ENCODE data around the gene C1orf87. TPM values are rescaled to one million over a fixed set of nuclear protein-coding genes. Genes with fewer than 3 reads are reported as not detected.
A peak's percentile ranks its signal among the peaks of the same experiment; 100 is the strongest.

C1orf87 gene
- total RNA-seq, 2 experiments from 2014 or later, result not detected

GRCh38 chr1:60088620-60089155 lies 15.1 kb upstream of the C1orf87 start:
- POLR2A ChIA-PET, result no interaction called here
- no peak overlapping the region for H3K27ac Mint-ChIP-seq
- ATAC-seq (ENCODE audit: low read depth) (no peak), DNase-seq (no peak)
- H3K36me3 Mint-ChIP-seq, result no peaks in the 10 kb centered on the region
- H3K27me3 Mint-ChIP-seq, result peaks cover 2% of the 10 kb centered on the region
- H3K4me1 Mint-ChIP-seq, result no peaks in the 10 kb centered on the region
- no peak overlapping the region for H3K4me3 Mint-ChIP-seq
- no peaks in the 10 kb centered on the region for H3K9me3 Mint-ChIP-seq

- no peak overlapping the region for H3K4me3 Mint-ChIP-seq
- no peaks in the 10 kb centered on the region for H3K4me1 Mint-ChIP-seq
- DNase-seq, result no peak
- no peak for ATAC-seq (ENCODE audit: low read depth)
- peaks cover 2% of the 10 kb centered on the region for H3K27me3 Mint-ChIP-seq
- no peaks in the 10 kb centered on the region for H3K9me3 Mint-ChIP-seq
- no peaks in the 10 kb centered on the region for H3K36me3 Mint-ChIP-seq
- POLR2A ChIA-PET, result no interaction called here
- H3K27ac Mint-ChIP-seq, result no peak overlapping the region
Observed at GRCh38 chr1:60087681-60088080, 14.1 kb upstream of the C1orf87 start.

GRCh38 chr1:60078182-60078581 lies 4.6 kb upstream of the C1orf87 start:
- Mint-ChIP-seq H3K27ac (no peak overlapping the region), H3K4me1 (no peaks in the 10 kb centered on the region), H3K27me3 (peaks cover 10% of the 10 kb centered on the region), H3K9me3 (no peaks in the 10 kb centered on the region), H3K4me3 (no peak overlapping the region), H3K36me3 (no peaks in the 10 kb centered on the region)
- POLR2A ChIA-PET, result no interaction called here
- DNase-seq (no peak), ATAC-seq (ENCODE audit: low read depth) (no peak)

GRCh38 chr1:60071296-60071695 lies 2.3 kb downstream of the C1orf87 start:
- no peak overlapping the region for H3K27ac Mint-ChIP-seq
- peaks cover 28% of the 10 kb centered on the region for H3K27me3 Mint-ChIP-seq
- ATAC-seq (ENCODE audit: low read depth), result no peak
- H3K4me1 Mint-ChIP-seq, result no peaks in the 10 kb centered on the region
- no peak for DNase-seq
- H3K4me3 Mint-ChIP-seq, result no peak overlapping the region
- POLR2A ChIA-PET, result no interaction called here
- H3K36me3 Mint-ChIP-seq, result no peaks in the 10 kb centered on the region
- peaks cover 1% of the 10 kb centered on the region for H3K9me3 Mint-ChIP-seq

GRCh38 chr1:60069691-60070090 lies 3.9 kb downstream of the C1orf87 start:
- peaks cover 1% of the 10 kb centered on the region for H3K9me3 Mint-ChIP-seq
- peaks cover 28% of the 10 kb centered on the region for H3K27me3 Mint-ChIP-seq
- H3K36me3 Mint-ChIP-seq, result no peaks in the 10 kb centered on the region
- H3K4me1 Mint-ChIP-seq, result no peaks in the 10 kb centered on the region
- no peak overlapping the region for H3K27ac Mint-ChIP-seq
- POLR2A ChIA-PET, result no interaction called here
- no peak for ATAC-seq (ENCODE audit: low read depth)
- DNase-seq, result no peak
- H3K4me3 Mint-ChIP-seq, result no peak overlapping the region

GRCh38 chr1:60068393-60069045 lies 5.1 kb downstream of the C1orf87 start:
- no peaks in the 10 kb centered on the region for H3K36me3 Mint-ChIP-seq
- no peak overlapping the region for H3K27ac Mint-ChIP-seq
- DNase-seq, result no peak
- H3K4me3 Mint-ChIP-seq, result no peak overlapping the region
- no peak for ATAC-seq (ENCODE audit: low read depth)
- peaks cover 21% of the 10 kb centered on the region for H3K27me3 Mint-ChIP-seq
- POLR2A ChIA-PET, result no interaction called here
- no peaks in the 10 kb centered on the region for H3K4me1 Mint-ChIP-seq
- peaks cover 1% of the 10 kb centered on the region for H3K9me3 Mint-ChIP-seq

- peaks cover 1% of the 10 kb centered on the region for H3K9me3 Mint-ChIP-seq
- no peaks in the 10 kb centered on the region for H3K36me3 Mint-ChIP-seq
- H3K4me3 Mint-ChIP-seq, result no peak overlapping the region
- POLR2A ChIA-PET, result no interaction called here
- no peaks in the 10 kb centered on the region for H3K4me1 Mint-ChIP-seq
- DNase-seq, result no peak
- no peak for ATAC-seq (ENCODE audit: low read depth)
- H3K27me3 Mint-ChIP-seq, result peaks cover 4% of the 10 kb centered on the region
- H3K27ac Mint-ChIP-seq, result no peak overlapping the region
Observed at GRCh38 chr1:60066001-60066400, 7.6 kb downstream of the C1orf87 start.

- POLR2A ChIA-PET, result no interaction called here
- H3K36me3 Mint-ChIP-seq, result no peaks in the 10 kb centered on the region
- DNase-seq (no peak), ATAC-seq (ENCODE audit: low read depth) (no peak)
- peaks cover 4% of the 10 kb centered on the region for H3K27me3 Mint-ChIP-seq
- no peaks in the 10 kb centered on the region for H3K4me1 Mint-ChIP-seq
- H3K4me3 Mint-ChIP-seq, result no peak overlapping the region
- H3K27ac Mint-ChIP-seq, result no peak overlapping the region
- H3K9me3 Mint-ChIP-seq, result peaks cover 1% of the 10 kb centered on the region
Observed at GRCh38 chr1:60065199-60065598, 8.4 kb downstream of the C1orf87 start.

GRCh38 chr1:60063561-60063960 lies 10.0 kb downstream of the C1orf87 start:
- POLR2A ChIA-PET, result no interaction called here
- H3K9me3 Mint-ChIP-seq, result peaks cover 1% of the 10 kb centered on the region
- no peak for DNase-seq

GRCh38 chr1:60059468-60059867 lies 14.1 kb downstream of the C1orf87 start:
- POLR2A ChIA-PET, result no interaction called here
- no peak overlapping the region for H3K4me3 Mint-ChIP-seq

More at GRCh38 chr1:60063561-60063960, 10.0 kb downstream of the C1orf87 start:
- no peaks in the 10 kb centered on the region for H3K27me3 Mint-ChIP-seq
- H3K4me3 Mint-ChIP-seq, result no peak overlapping the region
- H3K36me3 Mint-ChIP-seq, result no peaks in the 10 kb centered on the region
- ATAC-seq (ENCODE audit: low read depth), result peak; percentile 36
- H3K27ac Mint-ChIP-seq, result no peak overlapping the region
- no peaks in the 10 kb centered on the region for H3K4me1 Mint-ChIP-seq

GRCh38 chr1:60055336-60055735 lies 18.2 kb downstream of the C1orf87 start:
- POLR2A ChIA-PET, result no interaction called here

More at GRCh38 chr1:60059468-60059867, 14.1 kb downstream of the C1orf87 start:
- no peaks in the 10 kb centered on the region for H3K36me3 Mint-ChIP-seq
- no peaks in the 10 kb centered on the region for H3K9me3 Mint-ChIP-seq
- H3K27ac Mint-ChIP-seq, result no peak overlapping the region
- no peaks in the 10 kb centered on the region for H3K4me1 Mint-ChIP-seq
- no peaks in the 10 kb centered on the region for H3K27me3 Mint-ChIP-seq
- ATAC-seq (ENCODE audit: low read depth), result no peak
- DNase-seq, result no peak

GRCh38 chr1:60054374-60054773 lies 19.2 kb downstream of the C1orf87 start:
- POLR2A ChIA-PET, result no interaction called here
- Mint-ChIP-seq H3K27ac (no peak overlapping the region), H3K27me3 (peaks cover 2% of the 10 kb centered on the region), H3K4me1 (no peaks in the 10 kb centered on the region), H3K9me3 (peaks cover 7% of the 10 kb centered on the region), H3K4me3 (no peak overlapping the region), H3K36me3 (peaks cover 1% of the 10 kb centered on the region)
- ATAC-seq (ENCODE audit: low read depth), result no peak
- DNase-seq, result no peak

More at GRCh38 chr1:60055336-60055735, 18.2 kb downstream of the C1orf87 start:
- H3K9me3 Mint-ChIP-seq, result peaks cover 5% of the 10 kb centered on the region
- no peak overlapping the region for H3K27ac Mint-ChIP-seq
- H3K27me3 Mint-ChIP-seq, result peaks cover 2% of the 10 kb centered on the region
- no peak overlapping the region for H3K4me3 Mint-ChIP-seq
- ATAC-seq (ENCODE audit: low read depth), result no peak
- H3K4me1 Mint-ChIP-seq, result no peaks in the 10 kb centered on the region
- no peaks in the 10 kb centered on the region for H3K36me3 Mint-ChIP-seq
- no peak for DNase-seq

GRCh38 chr1:60052601-60053000 lies 21.0 kb downstream of the C1orf87 start:
- Mint-ChIP-seq H3K27me3 (peaks cover 4% of the 10 kb centered on the region), H3K36me3 (peaks cover 1% of the 10 kb centered on the region), H3K4me1 (no peaks in the 10 kb centered on the region), H3K9me3 (peaks cover 7% of the 10 kb centered on the region), H3K4me3 (no peak overlapping the region), H3K27ac (no peak overlapping the region)
- POLR2A ChIA-PET, result no interaction called here
- DNase-seq (no peak), ATAC-seq (ENCODE audit: low read depth) (no peak)

- Mint-ChIP-seq H3K9me3 (peaks cover 7% of the 10 kb centered on the region), H3K27ac (no peak overlapping the region), H3K4me1 (no peaks in the 10 kb centered on the region), H3K4me3 (no peak overlapping the region), H3K27me3 (peaks cover 5% of the 10 kb centered on the region), H3K36me3 (peaks cover 1% of the 10 kb centered on the region)
- ATAC-seq (ENCODE audit: low read depth), result no peak
- no peak for DNase-seq
- POLR2A ChIA-PET, result no interaction called here
Observed at GRCh38 chr1:60051191-60051590, 22.4 kb downstream of the C1orf87 start.

Data from activated naive CD8-positive, alpha-beta T cell treated with anti-CD3 and anti-CD28 coated beads, Interleukin-2, amount 10 ng/mL, durations not matched to agents 7 days and 5 days (primary cell).